Dedifferentiated amniotic fluid mesenchymal stem cell (primary cell): ENCODE results near the gene TPD52L1.
"Not testable (repeated sequence)": the region's sequence is repeated elsewhere in the genome, so short reads cannot be mapped to it uniquely, and the experiment has no call there.

Experiments
- DNase-seq: peaks from one replicate; pipeline ENCODE4 v3.0.0-alpha.2; 2016; ENCODE audit errors: extremely low spot score

Gene TPD52L1

GRCh38 chr6:125140808-125141207 lies 12.8 kb upstream of the TPD52L1 start:
- no peak for DNase-seq

- no peak for DNase-seq
Measured at GRCh38 chr6:125142618-125143017, 11.0 kb upstream of the TPD52L1 start.

GRCh38 chr6:125144822-125145221 lies 8.8 kb upstream of the TPD52L1 start:
- DNase-seq: no peak

GRCh38 chr6:125149256-125150144 lies 4.1 kb upstream of the TPD52L1 start:
- peak; percentile 24 for DNase-seq

GRCh38 chr6:125151700-125152099 lies 1.9 kb upstream of the TPD52L1 start:
- no peak for DNase-seq

GRCh38 chr6:125154118-125154760 lies 666 bp downstream of the TPD52L1 start:
- DNase-seq: no peak

- no peak for DNase-seq
Measured at GRCh38 chr6:125154761-125155135, 1.2 kb downstream of the TPD52L1 start.

- DNase-seq: no peak
Measured at GRCh38 chr6:125155344-125155743, 1.8 kb downstream of the TPD52L1 start.

- no peak for DNase-seq
Measured at GRCh38 chr6:125156496-125156895, 2.9 kb downstream of the TPD52L1 start.

- DNase-seq: no peak
Measured at GRCh38 chr6:125157280-125157679, 3.7 kb downstream of the TPD52L1 start.

- DNase-seq: no peak
Measured at GRCh38 chr6:125157725-125158124, 4.2 kb downstream of the TPD52L1 start.

- DNase-seq: not testable (repeated sequence)
Measured at GRCh38 chr6:125163339-125163738, 9.8 kb downstream of the TPD52L1 start.

- no peak for DNase-seq
Measured at GRCh38 chr6:125163811-125164210, 10.2 kb downstream of the TPD52L1 start.

- DNase-seq: no peak
Measured at GRCh38 chr6:125164696-125165095, 11.1 kb downstream of the TPD52L1 start.

GRCh38 chr6:125165256-125165655 lies 11.7 kb downstream of the TPD52L1 start:
- DNase-seq: no peak

GRCh38 chr6:125165776-125166175 lies 12.2 kb downstream of the TPD52L1 start:
- DNase-seq: no peak

GRCh38 chr6:125166711-125167110 lies 13.1 kb downstream of the TPD52L1 start:
- no peak for DNase-seq

- no peak for DNase-seq
Measured at GRCh38 chr6:125167579-125167978, 14.0 kb downstream of the TPD52L1 start.

GRCh38 chr6:125169058-125169457 lies 15.5 kb downstream of the TPD52L1 start:
- DNase-seq: no peak

GRCh38 chr6:125169522-125169921 lies 15.9 kb downstream of the TPD52L1 start:
- DNase-seq: no peak

GRCh38 chr6:125170376-125170775 lies 16.8 kb downstream of the TPD52L1 start:
- DNase-seq: peak; percentile 63

GRCh38 chr6:125173341-125174095 lies 19.9 kb downstream of the TPD52L1 start:
- DNase-seq: no peak
